Body of pancreas (tissue), 4 donors: ENCODE results near the gene LDB1.

Source experiments
- CTCF ChIP-seq, 7 experiments: fragments of 450-650 bp in 4 of 7; fragments of 200-600 bp in 3 of 7; sonication (generic) in 3 of 7; IDR thresholded peaks; one replicate each; pipeline ENCODE4 v1.5.1; 2016 to 2019; ENCODE audit warnings: antibody characterized with exemption in 7 of 7
- POLR2A ChIP-seq, 3 donors: fragments of 450-650 bp; IDR thresholded peaks; one replicate each; pipeline ENCODE4 v1.6.1; 2016; ENCODE audit warnings: antibody characterized with exemption in 3 of 3, mild to moderate bottlenecking in 2 of 3

GRCh38 chr10:102101152-102101551 is 19.0 kb downstream of the LDB1 start:
- TF ChIP-seq CTCF (IDR thresholded peaks at IDR 0.05) (no peak), POLR2A (IDR thresholded peaks at IDR 0.05) (no peak)
